DND-41 (cell line): ENCODE measurements around the gene CDT1.

Experiments used
- ATAC-seq: fragments of 200-7000 bp; cut with Tn5 transposase; 3 replicates; pipeline ENCODE4 v1.9.1; 2021; ENCODE audit warnings: low read depth; ENCODE audit not compliant: insufficient read depth
- DNase-seq: peaks from one replicate; pipeline ENCODE4 v3.0.0-alpha.2; 2020
- H2AFZ ChIP-seq: 2 replicates; pipeline ENCODE4 v1.6.0; 2012; ENCODE audit warnings: low read depth, low read length
- H3K27ac ChIP-seq: 2 replicates; pipeline ENCODE4 v1.5.1; 2012; ENCODE audit warnings: low read length, inconsistent platforms
- H3K27me3 ChIP-seq: fragments of 200-600 bp; sonication (generic); 2 replicates; pipeline ENCODE4 v1.6.0; 2012; ENCODE audit warnings: low read length, mild to moderate bottlenecking, inconsistent platforms; ENCODE audit not compliant: insufficient read depth, poor library complexity
- H3K36me3 ChIP-seq: 2 replicates; pipeline ENCODE4 v1.5.1; 2012; ENCODE audit warnings: low read length, inconsistent platforms; ENCODE audit not compliant: insufficient read depth
- H3K4me1 ChIP-seq: 2 replicates; pipeline ENCODE4 v1.5.1; 2012; ENCODE audit warnings: mild to moderate bottlenecking, low read length; ENCODE audit not compliant: insufficient read depth
- H3K4me2 ChIP-seq: 2 replicates; pipeline ENCODE4 v1.6.0; 2012; ENCODE audit warnings: mild to moderate bottlenecking, moderate library complexity, low read length, inconsistent platforms; ENCODE audit not compliant: insufficient read depth
- H3K4me3 ChIP-seq, 2 experiments: fragments of 200-600 bp in 1 of 2; shearing (Covaris generic) in 1 of 2; 2 replicates each; pipeline ENCODE4 v1.5.1; 2012 to 2016; ENCODE audit warnings: inconsistent platforms in 2 of 2, low read length in 2 of 2, mild to moderate bottlenecking in 2 of 2, low read depth in 1 of 2, moderate library complexity in 1 of 2
- H3K79me2 ChIP-seq: 2 replicates; pipeline ENCODE4 v1.6.0; 2012; ENCODE audit warnings: low read length, inconsistent platforms; ENCODE audit not compliant: insufficient read depth
- H3K9ac ChIP-seq: 2 replicates; pipeline ENCODE4 v1.6.0; 2012; ENCODE audit warnings: low read depth, mild to moderate bottlenecking, inconsistent platforms, low read length, moderate library complexity
- H3K9me3 ChIP-seq: 2 replicates; pipeline ENCODE4 v1.5.1; 2012; ENCODE audit warnings: low read length, moderate library complexity, mild to moderate bottlenecking, inconsistent platforms; ENCODE audit not compliant: insufficient read depth, severe bottlenecking
- H4K20me1 ChIP-seq: 2 replicates; pipeline ENCODE4 v1.6.0; 2012; ENCODE audit warnings: low read length; ENCODE audit not compliant: insufficient read depth
- EZH2 ChIP-seq: IDR thresholded peaks from 3 replicates; pipeline ENCODE4 v1.6.1; 2012; ENCODE audit warnings: borderline replicate concordance, low read depth, mild to moderate bottlenecking, moderate library complexity, low read length, inconsistent platforms; ENCODE audit not compliant: severe bottlenecking
- TF ChIP-seq, protein P1 (sequence below): IDR thresholded peaks from 2 replicates; pipeline ENCODE4 v1.5.1; 2012; ENCODE audit warnings: borderline replicate concordance, low read length, moderate library complexity, mild to moderate bottlenecking; ENCODE audit not compliant: poor library complexity, severe bottlenecking; ENCODE audit errors: extremely low read depth

The CDT1 gene

DNA sequence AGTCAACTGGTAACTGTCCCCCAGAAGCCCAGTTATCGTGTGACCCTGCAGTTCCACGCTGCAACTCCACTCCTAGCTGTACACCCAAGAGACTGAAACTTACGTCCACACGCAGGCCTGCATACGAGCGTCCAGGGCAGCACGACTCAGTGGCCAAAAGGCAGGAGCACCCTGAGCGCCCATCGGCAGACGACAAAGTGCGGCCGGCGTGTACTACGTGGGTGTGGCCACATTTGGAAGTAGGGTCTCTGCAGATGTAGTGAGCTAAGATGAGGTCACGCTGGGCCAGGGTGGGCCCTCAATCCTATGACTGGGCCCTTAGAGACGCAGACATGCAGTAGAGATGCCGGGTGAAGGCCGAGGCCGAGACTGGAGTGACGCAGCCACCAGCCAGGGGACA, 39.7 kb downstream of the CDT1 start:
- H3K27ac ChIP-seq: no peak overlapping the region
- H3K4me2 ChIP-seq: no peak overlapping the region
- TF ChIP-seq, protein P1, sequence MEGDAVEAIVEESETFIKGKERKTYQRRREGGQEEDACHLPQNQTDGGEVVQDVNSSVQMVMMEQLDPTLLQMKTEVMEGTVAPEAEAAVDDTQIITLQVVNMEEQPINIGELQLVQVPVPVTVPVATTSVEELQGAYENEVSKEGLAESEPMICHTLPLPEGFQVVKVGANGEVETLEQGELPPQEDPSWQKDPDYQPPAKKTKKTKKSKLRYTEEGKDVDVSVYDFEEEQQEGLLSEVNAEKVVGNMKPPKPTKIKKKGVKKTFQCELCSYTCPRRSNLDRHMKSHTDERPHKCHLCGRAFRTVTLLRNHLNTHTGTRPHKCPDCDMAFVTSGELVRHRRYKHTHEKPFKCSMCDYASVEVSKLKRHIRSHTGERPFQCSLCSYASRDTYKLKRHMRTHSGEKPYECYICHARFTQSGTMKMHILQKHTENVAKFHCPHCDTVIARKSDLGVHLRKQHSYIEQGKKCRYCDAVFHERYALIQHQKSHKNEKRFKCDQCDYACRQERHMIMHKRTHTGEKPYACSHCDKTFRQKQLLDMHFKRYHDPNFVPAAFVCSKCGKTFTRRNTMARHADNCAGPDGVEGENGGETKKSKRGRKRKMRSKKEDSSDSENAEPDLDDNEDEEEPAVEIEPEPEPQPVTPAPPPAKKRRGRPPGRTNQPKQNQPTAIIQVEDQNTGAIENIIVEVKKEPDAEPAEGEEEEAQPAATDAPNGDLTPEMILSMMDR: no peak
- TF ChIP-seq EZH2: no peak
- H3K27me3 ChIP-seq: no peaks in the 10 kb centered on the region
- ATAC-seq (no peak), DNase-seq (no peak)
- H2AFZ ChIP-seq: no peak overlapping the region
- no peaks in the 10 kb centered on the region for H3K4me1 ChIP-seq
- no peak overlapping the region for H3K9ac ChIP-seq
- H4K20me1 ChIP-seq: peaks cover 10% of the 10 kb centered on the region; the same call in 1 of the 2 replicates
- H3K36me3 ChIP-seq: peaks cover 21% of the 10 kb centered on the region
- H3K79me2 ChIP-seq: no peaks in the 10 kb centered on the region
- no peak overlapping the region for H3K4me3 ChIP-seq
- no peaks in the 10 kb centered on the region for H3K9me3 ChIP-seq

DNA sequence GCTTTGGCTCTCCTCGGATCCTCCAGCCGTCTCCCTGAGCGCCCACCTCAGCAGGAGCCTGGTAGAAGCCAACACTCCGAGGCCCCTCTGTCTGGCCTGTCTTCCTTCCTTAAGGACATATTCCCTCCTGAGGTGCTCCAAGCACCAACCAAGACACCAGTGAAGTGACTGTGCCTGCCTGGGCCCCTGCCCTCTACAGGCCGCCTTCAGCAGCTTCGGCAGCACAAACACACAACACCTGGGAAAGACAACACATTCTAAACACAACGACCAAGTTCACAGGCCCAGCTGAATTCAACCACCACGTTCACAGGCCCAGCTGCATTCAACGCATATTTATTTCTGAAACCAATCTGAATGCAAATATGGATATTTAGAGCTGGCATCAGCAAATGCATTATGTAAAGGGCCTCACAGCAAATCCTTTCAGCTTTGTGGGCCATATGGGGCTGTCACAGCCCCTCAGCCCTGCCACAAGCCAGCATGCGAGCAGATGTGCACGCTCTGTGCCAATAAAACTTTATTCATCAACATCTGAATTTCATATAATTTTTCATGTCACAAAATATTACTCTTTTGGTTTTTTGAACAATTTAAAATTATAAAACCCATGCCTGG, 40.9 kb downstream of the CDT1 start:
- H3K27ac ChIP-seq: no peak overlapping the region
- no peak overlapping the region for H2AFZ ChIP-seq
- H3K9me3 ChIP-seq: no peaks in the 10 kb centered on the region
- peaks cover 11% of the 10 kb centered on the region; the same call in 1 of the 2 replicates for H4K20me1 ChIP-seq
- H3K4me2 ChIP-seq: no peak overlapping the region
- ATAC-seq (no peak), DNase-seq (no peak)
- TF ChIP-seq, protein P1: peak; percentile 27
- TF ChIP-seq EZH2: no peak
- no peaks in the 10 kb centered on the region for H3K79me2 ChIP-seq
- H3K4me3 ChIP-seq: no peak overlapping the region
- H3K9ac ChIP-seq: no peak overlapping the region
- H3K27me3 ChIP-seq: no peaks in the 10 kb centered on the region
- no peaks in the 10 kb centered on the region for H3K4me1 ChIP-seq
- peaks cover 13% of the 10 kb centered on the region for H3K36me3 ChIP-seq

DNA sequence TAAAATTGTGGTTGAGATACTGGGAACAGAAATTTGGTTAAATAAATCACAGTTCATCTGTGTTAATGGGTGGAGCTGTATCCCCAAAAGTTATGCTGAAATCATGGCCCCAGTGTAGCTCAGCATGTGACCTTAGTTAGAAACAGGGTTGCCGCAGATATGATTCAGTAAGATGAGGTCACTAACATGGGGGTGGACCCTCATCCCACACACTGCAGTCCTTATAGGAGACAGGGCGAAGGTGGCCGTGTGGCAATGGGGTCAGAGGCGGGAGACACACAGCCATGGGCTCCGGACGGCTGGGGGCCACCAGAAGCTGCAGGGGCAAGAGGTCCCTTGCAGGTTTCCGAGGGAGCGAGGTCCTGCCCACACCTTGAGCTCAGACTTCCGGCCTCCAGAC, 42.5 kb downstream of the CDT1 start:
- Histone ChIP-seq H3K9me3 (no peaks in the 10 kb centered on the region), H3K36me3 (0 out of 2 replicates have a peak, but pooled peaks cover 5% of the 10 kb centered on the region), H3K4me3 (no peak overlapping the region), H2AFZ (no peak overlapping the region), H3K4me1 (no peaks in the 10 kb centered on the region), H3K79me2 (no peaks in the 10 kb centered on the region), H3K9ac (no peak overlapping the region), H3K27me3 (no peaks in the 10 kb centered on the region), H4K20me1 (peaks cover 11% of the 10 kb centered on the region; the same call in 1 of the 2 replicates), H3K4me2 (no peak overlapping the region), H3K27ac (no peak overlapping the region)
- TF ChIP-seq, protein P1: no peak
- TF ChIP-seq EZH2: no peak
- DNase-seq (no peak), ATAC-seq (no peak)
